Measurements from ENCODE around the gene GRIP2.

The GRIP2 gene

DNA sequence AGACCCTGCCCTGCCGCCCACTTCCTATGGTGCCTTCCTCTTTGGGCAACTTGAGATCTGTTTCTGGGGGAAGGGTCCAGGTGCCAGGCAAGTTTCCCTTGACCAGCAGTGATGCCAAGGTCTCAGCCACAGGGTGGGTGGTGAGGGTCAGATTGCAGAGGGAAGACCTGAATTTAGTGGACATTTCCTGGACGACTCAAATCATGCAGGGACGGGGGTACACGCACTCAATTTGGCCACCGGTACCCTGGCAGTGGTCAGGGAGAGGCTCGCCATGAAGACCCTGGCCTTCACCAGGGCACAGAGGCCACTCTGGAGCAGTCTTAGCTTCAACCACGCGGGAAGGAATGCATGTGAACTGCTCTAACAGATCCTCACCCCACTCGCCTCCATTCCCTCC, 1.5 kb upstream of the GRIP2 start:
- no peak for DNase-seq (ENCODE audit: low read depth in 2 of 3, low spot score in 1 of 3)

DNA sequence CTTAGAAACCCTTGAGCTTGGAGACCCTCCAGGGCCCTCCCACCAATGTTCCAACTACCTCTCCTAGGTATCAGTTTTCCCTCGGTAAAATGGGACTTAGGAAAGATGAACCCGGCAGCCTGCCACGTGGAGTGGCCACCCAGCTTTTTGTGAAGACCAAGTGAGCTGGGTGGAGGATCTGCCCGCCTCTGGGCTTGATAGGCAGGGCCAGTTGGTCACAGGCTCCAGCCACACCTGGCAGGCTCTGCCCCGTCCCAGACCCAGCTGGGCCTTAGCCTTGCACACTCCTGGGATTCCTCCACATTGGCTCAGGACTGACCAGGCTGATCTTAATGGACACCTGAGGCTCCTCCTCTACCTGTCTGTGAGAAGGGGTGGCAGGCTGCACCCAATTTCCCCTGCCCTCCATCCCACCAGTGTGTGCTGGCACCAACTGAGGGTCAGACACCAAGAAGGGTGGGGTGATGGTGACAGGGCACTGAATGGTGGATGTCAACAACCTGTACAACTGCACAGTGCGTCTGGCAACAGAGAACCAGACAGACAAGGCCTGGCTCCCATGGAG, 761 bp upstream of the GRIP2 start:
- DNase-seq (ENCODE audit: low read depth in 2 of 3, low spot score in 1 of 3) = no peak

- no peak for DNase-seq (ENCODE audit: low read depth in 2 of 3, low spot score in 1 of 3)
Measured at GRCh38 chr3:14539384-14539741, 779 bp downstream of the GRIP2 start.

GRCh38 chr3:14538451-14539088, 1.6 kb downstream of the GRIP2 start:
- no peak for DNase-seq (ENCODE audit: low read depth in 2 of 3, low spot score in 1 of 3)

GRCh38 chr3:14537590-14538450, 2.3 kb downstream of the GRIP2 start:
- DNase-seq (ENCODE audit: low read depth in 2 of 3, low spot score in 1 of 3) = peak in 1 of 3 donors; percentile 16

- no peak for DNase-seq (ENCODE audit: low read depth in 2 of 3, low spot score in 1 of 3)
Measured at GRCh38 chr3:14536837-14537589, 3.1 kb downstream of the GRIP2 start.

DNA sequence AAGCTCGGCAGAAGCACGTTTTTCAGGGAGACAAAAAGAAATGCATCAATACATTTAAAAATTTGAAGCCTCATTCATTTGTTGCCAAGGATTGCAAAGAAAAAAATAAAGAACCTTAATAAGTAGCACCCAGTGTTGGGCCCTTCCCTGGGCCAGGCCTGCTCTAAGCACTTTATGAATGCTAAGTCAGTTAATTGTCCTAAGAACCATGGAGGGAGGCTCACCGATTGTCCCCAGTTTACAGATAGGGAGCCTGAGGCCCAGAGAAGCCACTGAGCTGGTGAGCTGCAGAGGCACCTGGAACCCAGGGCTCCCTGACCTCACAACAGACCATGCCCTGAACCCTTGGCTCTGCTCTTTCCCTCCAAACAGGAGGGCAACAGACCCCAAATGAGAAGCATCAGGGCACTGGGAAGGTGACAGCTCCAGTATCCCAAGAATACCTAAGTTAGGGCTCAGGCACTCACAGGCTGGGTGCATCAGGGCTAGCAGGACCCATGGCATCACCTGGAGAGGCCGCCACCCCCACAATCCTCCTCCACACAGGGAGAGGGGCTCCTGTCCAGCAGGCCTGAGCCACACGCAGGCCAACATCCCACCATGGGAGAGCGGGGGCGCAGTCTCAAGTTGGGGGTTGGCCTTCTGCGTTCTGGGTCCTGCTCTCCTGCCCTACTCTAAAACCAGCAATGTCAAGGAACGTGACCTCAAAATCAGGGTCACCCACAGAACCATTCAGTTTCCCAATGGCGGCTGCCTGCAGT, 3.9 kb downstream of the GRIP2 start:
- DNase-seq (ENCODE audit: low read depth in 2 of 3, low spot score in 1 of 3) = no peak

GRCh38 chr3:14535616-14536015, 4.5 kb downstream of the GRIP2 start:
- no peak for DNase-seq (ENCODE audit: low read depth in 2 of 3, low spot score in 1 of 3)

- DNase-seq (ENCODE audit: low read depth in 2 of 3, low spot score in 1 of 3) = no peak
Measured at GRCh38 chr3:14534516-14535191, 5.5 kb downstream of the GRIP2 start.

- no peak for DNase-seq (ENCODE audit: low read depth in 2 of 3, low spot score in 1 of 3)
Measured at GRCh38 chr3:14533457-14533958, 6.6 kb downstream of the GRIP2 start.

GRCh38 chr3:14532691-14533456, 7.3 kb downstream of the GRIP2 start:
- DNase-seq (ENCODE audit: low read depth in 2 of 3, low spot score in 1 of 3) = no peak

- no peak for DNase-seq (ENCODE audit: low read depth in 2 of 3, low spot score in 1 of 3)
Measured at GRCh38 chr3:14531856-14532395, 8.2 kb downstream of the GRIP2 start.

GRCh38 chr3:14528081-14528480, 12.1 kb downstream of the GRIP2 start:
- no peak for DNase-seq (ENCODE audit: low read depth in 2 of 3, low spot score in 1 of 3)

- peak in 1 of 3 donors; percentile 3 for DNase-seq (ENCODE audit: low read depth in 2 of 3, low spot score in 1 of 3)
Measured at GRCh38 chr3:14525685-14526631, 14.2 kb downstream of the GRIP2 start.

DNA sequence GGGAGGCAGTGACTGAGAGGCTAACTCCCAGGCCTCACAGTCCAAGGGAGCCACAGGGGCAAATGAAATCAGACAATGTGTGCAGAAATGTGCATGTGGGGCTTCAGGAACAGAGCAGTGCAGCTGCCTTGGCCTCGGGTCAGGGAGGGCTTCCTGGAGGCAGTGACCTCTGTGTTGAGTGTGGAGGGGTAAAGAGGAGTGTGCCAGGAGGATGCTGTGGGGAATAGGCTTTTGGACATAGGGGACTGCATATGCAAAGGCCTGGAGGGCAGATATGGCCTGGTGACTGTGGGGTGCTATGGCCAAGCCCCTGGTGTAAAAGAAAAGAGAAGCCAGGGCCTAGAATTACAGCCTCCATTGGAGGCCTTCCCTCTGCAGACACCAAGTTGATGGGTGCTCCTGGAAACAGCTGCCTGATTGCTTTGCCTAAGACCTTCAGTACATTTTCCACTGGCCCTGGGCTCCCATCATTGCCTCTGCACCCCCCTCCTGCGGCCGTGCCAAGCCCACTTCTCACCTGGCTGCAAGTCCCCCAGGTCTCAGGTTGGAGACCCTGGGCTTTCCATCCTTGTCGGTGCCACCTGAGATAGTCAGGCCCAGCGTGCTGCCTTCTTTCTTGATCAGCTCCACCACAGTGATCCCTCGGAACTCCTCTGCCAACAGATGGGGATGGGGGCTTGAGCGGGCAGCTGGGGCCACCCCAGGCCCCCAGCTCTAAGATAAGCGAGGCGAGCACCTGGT, 15.1 kb downstream of the GRIP2 start:
- DNase-seq (ENCODE audit: low read depth in 2 of 3, low spot score in 1 of 3) = no peak

DNA sequence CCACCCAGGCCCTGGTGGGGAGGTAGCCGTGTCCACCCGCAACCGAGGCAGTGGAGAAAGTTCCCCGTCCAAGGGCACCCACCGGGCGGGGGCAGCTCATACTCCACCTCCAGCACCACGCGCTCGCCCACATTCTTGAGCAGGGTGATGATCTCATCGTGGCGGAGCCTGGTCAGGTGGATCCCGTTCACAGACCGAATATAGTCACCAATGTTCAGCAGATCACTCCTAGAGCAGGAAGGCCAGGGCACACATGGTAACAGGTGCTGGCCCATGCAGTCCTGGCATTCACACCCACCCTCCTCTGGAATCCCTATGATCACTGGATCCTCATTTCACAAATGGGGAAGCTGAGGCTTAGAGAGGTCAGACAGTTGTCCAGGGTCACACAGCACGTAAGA, 15.8 kb downstream of the GRIP2 start:
- no peak for DNase-seq (ENCODE audit: low read depth in 2 of 3, low spot score in 1 of 3)

GRCh38 chr3:14523792-14524191, 16.4 kb downstream of the GRIP2 start:
- no peak for DNase-seq (ENCODE audit: low read depth in 2 of 3, low spot score in 1 of 3)

All from stimulated activated CD4-positive, alpha-beta T cell treated with anti-CD3 and anti-CD28 coated beads, Interleukin-12 subunit alpha, Interleukin-12 subunit beta, amount 100 ng/mL, for 48 hours (primary cell).